Smooth muscle cell (in vitro differentiated cells): ENCODE results near the gene DLK1. TPM values are rescaled to one million over a fixed set of nuclear protein-coding genes. Genes with fewer than 3 reads are reported as not detected.

Experiments used
- DNase-seq: peaks from one replicate; lab custom pipeline; 2025; ENCODE audit not compliant: unreplicated experiment; lab: John Stamatoyannopoulos, UW
- H2AFZ ChIP-seq: fragments of 200-600 bp; sonication (generic); 2 replicates; pipeline ENCODE4 v1.6.0; 2016; ENCODE audit warnings: antibody characterized with exemption, low read depth, mild to moderate bottlenecking
- H3F3A ChIP-seq: fragments of 200-600 bp; sonication (generic); 2 replicates; pipeline ENCODE4 v1.6.0; 2017; ENCODE audit warnings: antibody characterized with exemption, low read depth
- H3K27ac ChIP-seq: fragments of 200-600 bp; sonication (generic); 2 replicates; pipeline ENCODE4 v1.5.1; 2016; ENCODE audit warnings: low read depth, mild to moderate bottlenecking
- H3K27me3 ChIP-seq: fragments of 200-600 bp; sonication (generic); 2 replicates; pipeline ENCODE4 v1.6.1; 2016; ENCODE audit warnings: low read depth, mild to moderate bottlenecking
- H3K36me3 ChIP-seq: fragments of 200-600 bp; sonication (generic); 2 replicates; pipeline ENCODE4 v1.5.1; 2016; ENCODE audit warnings: low read depth
- H3K4me1 ChIP-seq: fragments of 200-600 bp; sonication (generic); 2 replicates; pipeline ENCODE4 v1.5.1; 2016; ENCODE audit warnings: low read depth
- H3K4me2 ChIP-seq: fragments of 200-600 bp; sonication (generic); 2 replicates; pipeline ENCODE4 v1.6.0; 2016; ENCODE audit warnings: mild to moderate bottlenecking
- H3K4me3 ChIP-seq: fragments of 200-600 bp; sonication (generic); 2 replicates; pipeline ENCODE4 v1.5.1; 2016; ENCODE audit warnings: mild to moderate bottlenecking
- H3K79me2 ChIP-seq: fragments of 200-600 bp; sonication (generic); 2 replicates; pipeline ENCODE4 v1.6.0; 2016; ENCODE audit warnings: low read depth, mild to moderate bottlenecking
- H3K9ac ChIP-seq: fragments of 200-600 bp; sonication (generic); 2 replicates; pipeline ENCODE4 v1.6.0; 2016; ENCODE audit warnings: low read depth
- H3K9me3 ChIP-seq: fragments of 200-600 bp; sonication (generic); replicated peaks from 2 replicates; pipeline ENCODE4 v1.5.1; 2016; ENCODE audit warnings: low read depth
- H4K20me1 ChIP-seq: fragments of 200-600 bp; sonication (generic); 2 replicates; pipeline ENCODE4 v1.6.0; 2016; ENCODE audit warnings: low read depth
- CTCF ChIP-seq: fragments of 200-600 bp; sonication (generic); IDR thresholded peaks from 2 replicates; pipeline ENCODE4 v1.5.1; 2017; ENCODE audit warnings: borderline replicate concordance, mild to moderate bottlenecking, antibody characterized with exemption; ENCODE audit not compliant: insufficient read depth, poor library complexity, severe bottlenecking
- WGBS: methylation state at CpG from one replicate; pipeline ENCODE4 v1.1.7; 2016; ENCODE audit warnings: low lambda C conversion rate; 5-methylcytosine and 5-hydroxymethylcytosine counted together
- polyA plus RNA-seq: library from polyadenylated mRNA; unstranded; fragments of >200 nt; fragmentation: Nextera tagmentation; extraction: Ambion mirVana; gene quantifications from 2 replicates; pipeline ENCODE4 v1.2.1, GENCODE V29; 2016
- total RNA-seq: library from RNA; depleted of rRNA; stranded (reverse); fragments of >200 nt; gene quantifications from 2 replicates; pipeline ENCODE4 v1.2.3, GENCODE V29; 2014

The DLK1 gene
- total RNA-seq (3,515 and 3,549 TPM in 2 replicates), polyA plus RNA-seq (10,448 and 15,731 TPM in 2 replicates)

- Histone ChIP-seq H4K20me1 (peaks cover 34% of the 10 kb centered on the region), H3K27me3 (peaks cover 7% of the 10 kb centered on the region), H3K4me3 (peak within 1 kb of the TSS; percentile 76), H3K79me2 (peaks cover 50% of the 10 kb centered on the region), H3F3A (peaks cover 35% of the 10 kb centered on the region), H2AFZ (no peak within 1 kb of the TSS), H3K9me3 (no peaks in the 10 kb centered on the region), H3K36me3 (no peaks in the 10 kb centered on the region), H3K4me1 (peaks cover 66% of the 10 kb centered on the region), H3K27ac (peak within 1 kb of the TSS; percentile 36), H3K9ac (peak within 1 kb of the TSS; percentile 68), H3K4me2 (peak within 1 kb of the TSS; percentile 96)
- 6% methylated on average over 62 of the region's 77 CpGs for WGBS
- TF ChIP-seq CTCF = no peak
- DNase-seq = no peak
Measured at GRCh38 chr14:100726550-100727085, at the start of gene DLK1. TSS of gene DLK1 (plus strand) at chr14:100726892. CDS start at chr14:100727069, 177 bp downstream.

- H3K4me2 ChIP-seq = peak overlapping the region; percentile 23
- no peak for DNase-seq
- H2AFZ ChIP-seq = no peak overlapping the region
Measured at GRCh38 chr14:100677152-100677551, 49.5 kb upstream of the DLK1 start.

GRCh38 chr14:100677554-100678468, 48.9 kb upstream of the DLK1 start:
- Histone ChIP-seq H3F3A (peaks cover 18% of the 10 kb centered on the region), H2AFZ (no peak overlapping the region), H3K27ac (peak overlapping the region; percentile 90), H3K4me1 (peaks cover 50% of the 10 kb centered on the region), H3K4me2 (peak overlapping the region; percentile 77), H3K9me3 (no peaks in the 10 kb centered on the region), H3K36me3 (no peaks in the 10 kb centered on the region), H3K27me3 (no peaks in the 10 kb centered on the region), H4K20me1 (no peaks in the 10 kb centered on the region), H3K9ac (peak overlapping the region; percentile 1), H3K4me3 (no peak overlapping the region), H3K79me2 (no peaks in the 10 kb centered on the region)
- DNase-seq = peak; percentile 95
- 15% methylated on average over 28 of the region's 29 CpGs for WGBS
- no peak for TF ChIP-seq CTCF

More at GRCh38 chr14:100677152-100677551, 49.5 kb upstream of the DLK1 start:
- Histone ChIP-seq H3K4me1 (peaks cover 55% of the 10 kb centered on the region), H3K9me3 (no peaks in the 10 kb centered on the region), H3K27ac (peak overlapping the region; percentile 90), H3F3A (peaks cover 18% of the 10 kb centered on the region), H4K20me1 (no peaks in the 10 kb centered on the region), H3K36me3 (no peaks in the 10 kb centered on the region), H3K9ac (peak overlapping the region; percentile 1), H3K27me3 (no peaks in the 10 kb centered on the region), H3K79me2 (no peaks in the 10 kb centered on the region), H3K4me3 (no peak overlapping the region)
- WGBS = 32% methylated on average over 10 of the region's 10 CpGs
- no peak for TF ChIP-seq CTCF
